ENCODE results near the gene ENPP7. TPM values are rescaled to one million over a fixed set of nuclear protein-coding genes. Genes with fewer than 3 reads are reported as not detected.

ENPP7 gene, protein sequence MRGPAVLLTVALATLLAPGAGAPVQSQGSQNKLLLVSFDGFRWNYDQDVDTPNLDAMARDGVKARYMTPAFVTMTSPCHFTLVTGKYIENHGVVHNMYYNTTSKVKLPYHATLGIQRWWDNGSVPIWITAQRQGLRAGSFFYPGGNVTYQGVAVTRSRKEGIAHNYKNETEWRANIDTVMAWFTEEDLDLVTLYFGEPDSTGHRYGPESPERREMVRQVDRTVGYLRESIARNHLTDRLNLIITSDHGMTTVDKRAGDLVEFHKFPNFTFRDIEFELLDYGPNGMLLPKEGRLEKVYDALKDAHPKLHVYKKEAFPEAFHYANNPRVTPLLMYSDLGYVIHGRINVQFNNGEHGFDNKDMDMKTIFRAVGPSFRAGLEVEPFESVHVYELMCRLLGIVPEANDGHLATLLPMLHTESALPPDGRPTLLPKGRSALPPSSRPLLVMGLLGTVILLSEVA
- not detected in 5 replicates for total RNA-seq (2022; extraction: Qiagen RNA extraction; ENCODE audit: low read depth)

DNA sequence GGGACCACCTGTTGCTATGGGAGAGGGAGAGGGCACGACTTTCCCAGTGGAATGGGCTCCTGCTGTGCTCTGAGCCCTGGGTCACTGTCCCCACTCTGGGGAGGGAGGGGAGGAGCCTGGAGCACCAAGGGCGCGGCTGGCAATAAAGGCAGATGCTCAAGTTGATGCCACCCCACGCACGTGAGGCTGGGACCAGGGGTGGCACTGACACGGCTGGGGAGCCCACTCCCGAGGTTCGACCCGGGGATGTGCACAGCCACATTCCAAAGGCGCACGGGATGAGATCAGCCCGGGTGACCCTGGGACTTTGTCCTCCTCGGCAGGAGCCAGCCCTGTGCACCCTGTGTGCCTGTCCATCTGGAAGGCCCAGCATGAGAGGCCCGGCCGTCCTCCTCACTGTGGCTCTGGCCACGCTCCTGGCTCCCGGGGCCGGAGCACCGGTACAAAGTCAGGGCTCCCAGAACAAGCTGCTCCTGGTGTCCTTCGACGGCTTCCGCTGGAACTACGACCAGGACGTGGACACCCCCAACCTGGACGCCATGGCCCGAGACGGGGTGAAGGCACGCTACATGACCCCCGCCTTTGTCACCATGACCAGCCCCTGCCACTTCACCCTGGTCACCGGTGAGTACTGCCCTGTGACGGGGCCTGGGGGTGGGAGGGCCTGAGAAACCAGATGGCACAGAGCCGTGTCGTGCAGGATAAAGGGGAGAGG lies at the start of gene ENPP7:
ENPP7 (plus strand) TSS at position 175 of the 715 bp plus-strand sequence; CDS start at position 372, 197 bp downstream.

GRCh38 chr17:79777894-79778503 lies 47.3 kb downstream of the ENPP7 start, which contains the start of gene CBX2:
Gene CBX2 (plus strand): TSS chr17:79778148. CDS start chr17:79778236, 88 bp downstream.

Other genes with a start within 250 kb of the ENPP7 start
- gene RBFOX3, start 119.9 kb upstream of the ENPP7 start, total RNA-seq (2022; extraction: Qiagen RNA extraction; ENCODE audit: low read depth): 3.2 to 5.0 TPM (median 4.6 TPM) in 5 replicates
- gene CBX2, start 47.2 kb downstream of the ENPP7 start, total RNA-seq (2022; extraction: Qiagen RNA extraction; ENCODE audit: low read depth): 13.7 to 19.2 TPM (median 17.2 TPM) in 5 replicates
- gene CBX8, start 66.1 kb downstream of the ENPP7 start, total RNA-seq (2022; extraction: Qiagen RNA extraction; ENCODE audit: low read depth): 13.1 to 22.3 TPM (median 20.3 TPM) in 5 replicates
- 23.4 to 38.1 TPM (median 34.2 TPM) in 5 replicates for gene CBX4, start 108.5 kb downstream of the ENPP7 start, total RNA-seq (2022; extraction: Qiagen RNA extraction; ENCODE audit: low read depth)

Data from A549 treated with RU486 at 1 μM for 4 hours (cell line).